GM23338 (cell line): ENCODE data around the gene PROZ. TPM values are rescaled to one million over a fixed set of nuclear protein-coding genes. Genes with fewer than 3 reads are reported as not detected.

Source experiments
- ATAC-seq: fragments of 200-7000 bp; cut with Tn5 transposase; 3 replicates; pipeline ENCODE4 v1.9.1; 2020
- DNase-seq: peaks from one replicate; pipeline ENCODE4 v3.0.0-alpha.2; 2015; ENCODE audit warnings: low spot score
- H2AFZ ChIP-seq: fragments of 200-600 bp; sonication (generic); 2 replicates; pipeline ENCODE4 v1.8.0; 2016; ENCODE audit warnings: antibody characterized with exemption, mild to moderate bottlenecking, moderate library complexity
- H3F3A ChIP-seq: fragments of 200-600 bp; sonication (generic); replicated peaks from 2 replicates; pipeline ENCODE4 v1.8.0; 2017; ENCODE audit warnings: antibody characterized with exemption, mixed run types, low read depth
- H3K27ac ChIP-seq: fragments of 200-600 bp; sonication (generic); 2 replicates; pipeline ENCODE4 v1.6.1; 2016; ENCODE audit warnings: low read depth
- H3K27me3 ChIP-seq: fragments of 200-600 bp; sonication (generic); 2 replicates; pipeline ENCODE4 v1.8.0; 2016; ENCODE audit warnings: mild to moderate bottlenecking, mixed run types, moderate library complexity; ENCODE audit not compliant: insufficient read depth
- H3K36me3 ChIP-seq: fragments of 200-600 bp; sonication (generic); 2 replicates; pipeline ENCODE4 v1.8.0; 2016; ENCODE audit warnings: mild to moderate bottlenecking; ENCODE audit not compliant: insufficient read depth
- H3K4me1 ChIP-seq: fragments of 200-600 bp; sonication (generic); 2 replicates; pipeline ENCODE4 v1.8.0; 2016; ENCODE audit warnings: mild to moderate bottlenecking, moderate library complexity; ENCODE audit not compliant: insufficient read depth
- H3K4me2 ChIP-seq: fragments of 200-600 bp; sonication (generic); 2 replicates; pipeline ENCODE4 v1.7.1; 2017; ENCODE audit warnings: mixed run types
- H3K4me3 ChIP-seq: fragments of 200-600 bp; sonication (generic); 2 replicates; pipeline ENCODE4 v1.6.1; 2016; ENCODE audit warnings: mixed run types
- H3K79me2 ChIP-seq: fragments of 200-600 bp; sonication (generic); replicated peaks from 2 replicates; pipeline ENCODE4 v1.8.0; 2017; ENCODE audit warnings: mild to moderate bottlenecking; ENCODE audit not compliant: insufficient read depth
- H3K9me2 ChIP-seq: fragments of 200-600 bp; sonication (generic); 2 replicates; pipeline ENCODE4 v1.8.0; 2017; ENCODE audit not compliant: insufficient read depth
- H4K20me1 ChIP-seq: fragments of 200-600 bp; sonication (generic); replicated peaks from 2 replicates; pipeline ENCODE4 v1.8.0; 2017; ENCODE audit warnings: mild to moderate bottlenecking; ENCODE audit not compliant: insufficient read depth
- H3K27ac Mint-ChIP-seq: 2 replicates; pipeline ENCODE4 v1.8.0; 2020; ENCODE audit warnings: inconsistent platforms, mild to moderate bottlenecking, moderate library complexity, mixed read lengths
- H3K27me3 Mint-ChIP-seq: 3 replicates; pipeline ENCODE4 v1.8.0; 2022; ENCODE audit warnings: low read depth, mild to moderate bottlenecking, moderate library complexity, mixed read lengths, inconsistent platforms; ENCODE audit not compliant: insufficient read depth, poor library complexity
- H3K36me3 Mint-ChIP-seq: 3 replicates; pipeline ENCODE4 v1.8.0; 2021; ENCODE audit warnings: low read depth, mild to moderate bottlenecking, inconsistent platforms, moderate library complexity, mixed read lengths
- H3K4me1 Mint-ChIP-seq: 3 replicates; pipeline ENCODE4 v1.8.0; 2020; ENCODE audit warnings: mild to moderate bottlenecking, inconsistent platforms, mixed read lengths
- H3K4me3 Mint-ChIP-seq: 3 replicates; pipeline ENCODE4 v1.8.0; 2021; ENCODE audit warnings: moderate library complexity, mild to moderate bottlenecking, inconsistent platforms, mixed read lengths
- H3K9me3 Mint-ChIP-seq: 3 replicates; pipeline ENCODE4 v1.8.0; 2020; ENCODE audit warnings: moderate library complexity, mild to moderate bottlenecking, inconsistent platforms, mixed read lengths
- CTCF ChIP-seq, 2 experiments: fragments of 200-600 bp in 1 of 2; sonication (generic) in 1 of 2; conservative IDR thresholded peaks; 2 replicates each; pipeline versions ENCODE4 v1.5.1 to v1.6.1; 2016 to 2017; ENCODE audit warnings: antibody characterized with exemption in 2 of 2, low read depth in 2 of 2, mild to moderate bottlenecking in 2 of 2, moderate library complexity in 1 of 2
- EZH2 ChIP-seq: fragments of 200-600 bp; sonication (generic); IDR thresholded peaks from one replicate; pipeline ENCODE4 v1.8.0; 2017; ENCODE audit warnings: antibody characterized with exemption, mild to moderate bottlenecking, low read depth; ENCODE audit not compliant: unreplicated experiment
- JUNB ChIP-seq: IDR thresholded peaks from one replicate; pipeline ENCODE4 v1.6.1; 2016; ENCODE audit warnings: antibody characterized with exemption; ENCODE audit not compliant: unreplicated experiment
- NANOG ChIP-seq: IDR thresholded peaks from 2 replicates; pipeline ENCODE4 v1.6.1; 2016; ENCODE audit warnings: antibody characterized with exemption, borderline replicate concordance
- POLR2AphosphoS5 ChIP-seq: IDR thresholded peaks from 2 replicates; pipeline ENCODE4 v1.6.1; 2016; ENCODE audit warnings: antibody characterized with exemption, low read depth
- REST ChIP-seq: IDR thresholded peaks from one replicate; pipeline ENCODE4 v1.6.1; 2018; ENCODE audit warnings: antibody characterized with exemption; ENCODE audit not compliant: unreplicated experiment
- STAT1 ChIP-seq: IDR thresholded peaks from one replicate; pipeline ENCODE4 v1.6.1; 2016; ENCODE audit warnings: antibody characterized with exemption; ENCODE audit not compliant: unreplicated experiment
- ZNF114 ChIP-seq: fragments of 250-450 bp; sonication (Bioruptor Pico); IDR thresholded peaks from 2 replicates; pipeline ENCODE4 v1.5.0; 2020; ENCODE audit warnings: mild to moderate bottlenecking, moderate library complexity
- ZNF462 ChIP-seq: fragments of 250-450 bp; sonication (Bioruptor Pico); IDR thresholded peaks from 2 replicates; pipeline ENCODE4 v1.5.0; 2020; ENCODE audit warnings: mild to moderate bottlenecking, moderate library complexity
- polyA plus RNA-seq: library from polyadenylated mRNA; unstranded; fragments of >200 nt; fragmentation: Nextera tagmentation; extraction: Ambion mirVana; gene quantifications from 2 replicates; pipeline ENCODE4 v1.2.1, GENCODE V29; 2016
- total RNA-seq: library from RNA; depleted of rRNA; stranded (reverse); fragments of >200 nt; shearing (Covaris generic); gene quantifications from 2 replicates; pipeline ENCODE4 v1.2.3, GENCODE V29; 2014
- TF ChIP-seq, protein P1 (sequence below): IDR thresholded peaks from 2 replicates; pipeline ENCODE4 v1.6.1; 2016; ENCODE audit warnings: antibody characterized with exemption

Gene PROZ
- total and polyA plus RNA-seq, 2 experiments from 2014 or later = 0.53 TPM; not detected in 1

- TF ChIP-seq CTCF (conservative IDR thresholded peaks at IDR 0.05; ENCODE audit: low read depth in 2 of 2) = no peak
These were observed 25.1 kb downstream of the PROZ start (continued) for GRCh38 chr13:113183450-113184129.

DNA sequence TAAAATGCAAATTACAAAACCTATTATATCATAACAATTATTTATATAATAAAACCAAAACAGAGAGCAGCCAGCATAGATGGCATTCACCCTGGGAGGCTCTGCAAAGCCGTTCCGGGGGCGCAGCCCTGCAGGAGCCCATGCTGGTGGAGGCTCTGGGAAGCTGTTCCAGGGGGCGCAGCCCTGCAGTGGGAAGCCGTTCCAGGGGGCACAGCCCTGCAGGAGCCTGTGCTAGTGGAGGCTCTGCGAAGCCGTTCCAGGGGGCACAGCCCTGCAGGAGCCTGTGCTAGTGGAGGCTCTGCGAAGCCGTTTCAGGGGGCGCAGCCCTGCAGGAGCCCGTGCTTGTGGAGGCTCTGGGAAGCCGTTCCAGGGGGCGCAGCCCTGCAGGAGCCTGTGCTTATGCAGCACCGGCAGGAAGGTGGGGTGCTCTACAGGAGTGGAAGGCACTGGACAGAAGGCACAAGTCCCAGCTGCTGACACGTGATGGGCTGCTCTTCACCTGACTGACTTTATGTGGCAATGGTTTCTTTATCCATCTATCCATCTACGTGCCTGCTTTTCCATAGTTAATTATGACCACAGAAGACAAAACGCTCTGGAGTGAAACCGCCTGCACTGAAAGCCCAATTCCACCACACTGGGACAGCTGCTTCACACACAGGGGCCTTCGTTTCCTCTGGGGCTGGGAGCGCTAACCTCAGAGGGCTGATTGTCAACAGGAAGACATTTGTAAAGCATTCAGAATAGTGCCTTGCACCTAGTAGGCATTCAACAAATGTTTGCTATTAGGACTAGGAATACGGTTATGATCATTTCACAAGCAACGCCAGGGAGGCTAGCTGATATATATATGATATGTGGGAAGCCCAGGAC is 26.4 kb downstream of the PROZ start:
- Histone ChIP-seq H3K27me3 (no peaks in the 10 kb centered on the region), H2AFZ (no peak overlapping the region), H4K20me1 (no peaks in the 10 kb centered on the region; the same call in none of the 2 replicates), H3K79me2 (peaks cover 5% of the 10 kb centered on the region; the same call in 1 of the 2 replicates), H3K4me1 (no peaks in the 10 kb centered on the region), H3K9me2 (no peaks in the 10 kb centered on the region), H3F3A (peaks cover 4% of the 10 kb centered on the region; the same call in 1 of the 2 replicates), H3K36me3 (peaks cover 56% of the 10 kb centered on the region), H3K4me3 (no peak overlapping the region), H3K27ac (no peak overlapping the region), H3K4me2 (no peak overlapping the region)
- Mint-ChIP-seq H3K36me3 (peaks cover 77% of the 10 kb centered on the region), H3K4me1 (peaks cover 8% of the 10 kb centered on the region), H3K9me3 (no peaks in the 10 kb centered on the region; the same call in 2 of the 3 replicates), H3K27me3 (peaks cover 6% of the 10 kb centered on the region), H3K4me3 (no peak overlapping the region), H3K27ac (peak overlapping the region; percentile 27; the same call in 1 of the 2 replicates)
- ATAC-seq (no peak), DNase-seq (no peak)
- TF ChIP-seq NANOG (no peak), STAT1 (no peak), ZNF114 (CRISPR knock-in tag) (no peak), ZNF462 (no peak), JUNB (no peak), EZH2 (no peak), POLR2AphosphoS5 (no peak), REST (no peak)
- TF ChIP-seq, protein P1, sequence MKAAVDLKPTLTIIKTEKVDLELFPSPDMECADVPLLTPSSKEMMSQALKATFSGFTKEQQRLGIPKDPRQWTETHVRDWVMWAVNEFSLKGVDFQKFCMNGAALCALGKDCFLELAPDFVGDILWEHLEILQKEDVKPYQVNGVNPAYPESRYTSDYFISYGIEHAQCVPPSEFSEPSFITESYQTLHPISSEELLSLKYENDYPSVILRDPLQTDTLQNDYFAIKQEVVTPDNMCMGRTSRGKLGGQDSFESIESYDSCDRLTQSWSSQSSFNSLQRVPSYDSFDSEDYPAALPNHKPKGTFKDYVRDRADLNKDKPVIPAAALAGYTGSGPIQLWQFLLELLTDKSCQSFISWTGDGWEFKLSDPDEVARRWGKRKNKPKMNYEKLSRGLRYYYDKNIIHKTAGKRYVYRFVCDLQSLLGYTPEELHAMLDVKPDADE = no peak
